H1 (cell line): Measurements from ENCODE around the gene TSEN54. TPM values are rescaled to one million over a fixed set of nuclear protein-coding genes. Genes with fewer than 3 reads are reported as not detected.

Experiments
- CTCF ChIA-PET: fragments of 300-600 bp; sonication (Branson Sonifier 250); formaldehyde crosslinking; loops from one replicate; lab custom pipeline; 2021; ENCODE audit not compliant: partially characterized antibody; lab: Charles Lee
- POLR2A ChIA-PET: fragments of 300-600 bp; sonication (Branson Sonifier 250); formaldehyde crosslinking; loops from one replicate; lab custom pipeline; 2021; ENCODE audit warnings: inconsistent platforms; ENCODE audit not compliant: partially characterized antibody; lab: Charles Lee
- DNase-seq, 2 experiments: peaks; one replicate each; pipeline versions ENCODE4 v3.0.0 to v3.0.0-alpha.2; 2010 to 2022; ENCODE audit warnings: low spot score in 2 of 2, low read depth in 1 of 2, mixed read lengths in 1 of 2
- FAIRE-seq: peaks from 2 replicates; lab custom pipeline; 2011; peaks lifted over from hg19 to GRCh38; lab: Jason Lieb, UNC
- H2AFZ ChIP-seq: 2 replicates; pipeline ENCODE4 v1.8.1; 2012; ENCODE audit warnings: low read length, inconsistent platforms
- H2AK5ac ChIP-seq: 2 replicates; pipeline ENCODE4 v1.6.1; 2013; ENCODE audit warnings: low read depth, low read length
- H2BK120ac ChIP-seq: replicated peaks from 2 replicates; pipeline ENCODE3; 2013; ENCODE audit warnings: low read depth, low read length, inconsistent platforms
- H2BK12ac ChIP-seq: 2 replicates; pipeline ENCODE4 v1.6.1; 2013; ENCODE audit warnings: low read depth, low read length
- H2BK15ac ChIP-seq: 2 replicates; pipeline ENCODE4 v1.6.1; 2013; ENCODE audit warnings: low read length
- H2BK20ac ChIP-seq: 2 replicates; pipeline ENCODE4 v1.6.1; 2013; ENCODE audit warnings: low read length
- H2BK5ac ChIP-seq: 2 replicates; pipeline ENCODE4 v1.6.1; 2013; ENCODE audit warnings: low read depth, low read length
- H3K14ac ChIP-seq: 2 replicates; pipeline ENCODE4 v1.6.1; 2013; ENCODE audit warnings: inconsistent platforms; ENCODE audit not compliant: insufficient read length
- H3K18ac ChIP-seq: 2 replicates; pipeline ENCODE4 v1.6.1; 2013; ENCODE audit warnings: low read length; ENCODE audit errors: extremely low read depth
- H3K23ac ChIP-seq: 2 replicates; pipeline ENCODE4 v1.6.1; 2013; ENCODE audit warnings: inconsistent platforms; ENCODE audit not compliant: insufficient read length
- H3K23me2 ChIP-seq: 2 replicates; pipeline ENCODE4 v1.6.1; 2013; ENCODE audit warnings: low read depth, low read length
- H3K27ac ChIP-seq: 2 replicates; pipeline ENCODE4 v1.6.1; 2011; ENCODE audit warnings: low read depth, low read length, inconsistent platforms
- H3K27me3 ChIP-seq, 4 experiments: replicated peaks in 1 of 4; 1 replicate in 1 of 4; 2 replicates in 3 of 4; pipeline versions ENCODE4 v1.6.1 to v1.8.1; 2011 to 2013; ENCODE audit warnings: low read length in 3 of 4, mild to moderate bottlenecking in 3 of 4, inconsistent platforms in 2 of 4, mixed read lengths in 2 of 4, moderate library complexity in 1 of 4; ENCODE audit not compliant: control insufficient read depth in 3 of 4, insufficient read depth in 3 of 4; ENCODE audit errors: extremely low read depth in 1 of 4
- H3K36me3 ChIP-seq, 4 experiments: 2 replicates each; pipeline versions ENCODE4 v1.6.1 to v1.8.1; 2011 to 2013; ENCODE audit warnings: mild to moderate bottlenecking in 4 of 4, low read length in 3 of 4, moderate library complexity in 2 of 4, control low read depth in 1 of 4, inconsistent platforms in 1 of 4; ENCODE audit not compliant: insufficient read depth in 4 of 4, control insufficient read depth in 2 of 4
- H3K4ac ChIP-seq: replicated peaks from 2 replicates; pipeline ENCODE3; 2013; ENCODE audit warnings: low read length, low read depth, mixed read lengths, inconsistent platforms; ENCODE audit not compliant: insufficient read length
- H3K4me1 ChIP-seq, 4 experiments: replicated peaks in 1 of 4; 1 replicate in 1 of 4; 2 replicates in 3 of 4; pipeline versions ENCODE4 v1.6.1 to v1.8.1; 2011 to 2013; ENCODE audit warnings: low read length in 3 of 4, inconsistent platforms in 2 of 4, mixed read lengths in 1 of 4; ENCODE audit not compliant: insufficient read depth in 4 of 4, control insufficient read depth in 3 of 4
- H3K4me2 ChIP-seq, 2 experiments: 2 replicates each; pipeline versions ENCODE4 v1.6.1 to v1.8.1; 2011 to 2013; ENCODE audit warnings: low read depth in 2 of 2, low read length in 2 of 2, control low read depth in 1 of 2, inconsistent platforms in 1 of 2, mild to moderate bottlenecking in 1 of 2; ENCODE audit not compliant: insufficient read depth in 1 of 2
- H3K4me3 ChIP-seq, 4 experiments: fragments of 200-600, 300-600 bp in 1 of 4; sonication (generic), shearing (Covaris generic), sonication (Bioruptor Twin) in 1 of 4; 2 replicates each; pipeline versions ENCODE4 v1.5.1 to v1.8.1; 2011 to 2016; ENCODE audit warnings: low read length in 4 of 4, low read depth in 3 of 4, control low read depth in 2 of 4, inconsistent platforms in 2 of 4, mild to moderate bottlenecking in 2 of 4, mixed read lengths in 1 of 4, moderate library complexity in 1 of 4; ENCODE audit not compliant: insufficient read depth in 2 of 4; ENCODE audit errors: extremely low read depth in 1 of 4
- H3K56ac ChIP-seq: replicated peaks from 2 replicates; pipeline ENCODE3; 2013; ENCODE audit warnings: low read depth, mild to moderate bottlenecking, mixed read lengths, low read length, inconsistent platforms; ENCODE audit not compliant: insufficient read length
- H3K79me1 ChIP-seq: 2 replicates; pipeline ENCODE4 v1.6.1; 2013; ENCODE audit warnings: low read depth, low read length, control low read depth
- H3K79me2 ChIP-seq, 2 experiments: 2 replicates each; pipeline versions ENCODE4 v1.6.1 to v1.8.1; 2012 to 2013; ENCODE audit warnings: low read length in 2 of 2, mild to moderate bottlenecking in 2 of 2, inconsistent platforms in 1 of 2; ENCODE audit not compliant: insufficient read depth in 2 of 2, control insufficient read depth in 1 of 2
- H3K9ac ChIP-seq, 4 experiments: replicated peaks in 1 of 4; 1 replicate in 1 of 4; 2 replicates in 3 of 4; pipeline versions ENCODE4 v1.6.1 to v1.8.1; 2011 to 2013; ENCODE audit warnings: low read depth in 3 of 4, low read length in 3 of 4, control low read depth in 2 of 4, mild to moderate bottlenecking in 2 of 4, moderate library complexity in 2 of 4, inconsistent platforms in 1 of 4; ENCODE audit errors: extremely low read depth in 1 of 4
- H3K9me3 ChIP-seq, 2 experiments: 2 replicates each; pipeline versions ENCODE4 v1.6.1 to v1.8.1; 2012 to 2013; ENCODE audit warnings: mild to moderate bottlenecking in 2 of 2, moderate library complexity in 2 of 2, control low read depth in 1 of 2, inconsistent platforms in 1 of 2, low read depth in 1 of 2, low read length in 1 of 2, mixed read lengths in 1 of 2; ENCODE audit not compliant: insufficient read depth in 2 of 2
- H4K20me1 ChIP-seq, 2 experiments: replicated peaks in 1 of 2; 2 replicates each; pipeline versions ENCODE3 to v1.8.1; 2011 to 2013; ENCODE audit warnings: inconsistent platforms in 2 of 2, low read length in 2 of 2, mild to moderate bottlenecking in 1 of 2; ENCODE audit not compliant: insufficient read depth in 2 of 2, control insufficient read depth in 1 of 2
- H4K5ac ChIP-seq: 2 replicates; pipeline ENCODE4 v1.6.1; 2013; ENCODE audit warnings: low read length, low read depth, mixed read lengths, inconsistent platforms; ENCODE audit not compliant: insufficient read length
- H4K8ac ChIP-seq: 2 replicates; pipeline ENCODE4 v1.8.0; 2013; ENCODE audit warnings: mild to moderate bottlenecking, moderate library complexity, low read length, inconsistent platforms; ENCODE audit not compliant: insufficient read depth; ENCODE audit errors: extremely low read depth
- H4K91ac ChIP-seq: replicated peaks from 2 replicates; pipeline ENCODE3; 2013; ENCODE audit warnings: low read length, mixed read lengths, inconsistent platforms; ENCODE audit not compliant: insufficient read length
- CBX8 ChIP-seq: fragments of 300-800, 300-1000 bp; sonication (generic); IDR thresholded peaks from 2 replicates; pipeline ENCODE4 v1.7.1; 2016; ENCODE audit warnings: low read depth, low read length, borderline replicate concordance
- GABPA ChIP-seq: IDR thresholded peaks from 2 replicates; pipeline ENCODE4 v1.6.1; 2011; ENCODE audit warnings: mild to moderate bottlenecking, low read length, moderate library complexity, borderline replicate concordance; ENCODE audit not compliant: insufficient read depth
- KDM4A ChIP-seq: IDR thresholded peaks from one replicate; pipeline ENCODE4 v1.7.1; 2012; ENCODE audit warnings: low read depth, mild to moderate bottlenecking, moderate library complexity, low read length, inconsistent platforms; ENCODE audit not compliant: severe bottlenecking
- PHF8 ChIP-seq: fragments of 200-600 bp; sonication (generic); conservative IDR thresholded peaks from 2 replicates; pipeline ENCODE4 v1.7.1; 2012; ENCODE audit warnings: low read depth, mild to moderate bottlenecking, inconsistent platforms, low read length, moderate library complexity
- RAD21 ChIP-seq, 2 experiments: IDR thresholded peaks in 1 of 2; conservative IDR thresholded peaks in 1 of 2; 2 replicates each; pipeline ENCODE4 v1.6.1; 2011; ENCODE audit warnings: low read depth in 2 of 2, low read length in 2 of 2, improper control_type of control experiment in 1 of 2, inconsistent platforms in 1 of 2, mild to moderate bottlenecking in 1 of 2, moderate library complexity in 1 of 2
- SIN3A ChIP-seq, 2 experiments: IDR thresholded peaks in 1 of 2; conservative IDR thresholded peaks in 1 of 2; 2 replicates each; pipeline ENCODE4 v1.6.1; 2011 to 2012; ENCODE audit warnings: low read length in 2 of 2, improper control_type of control experiment in 1 of 2, low read depth in 1 of 2, mild to moderate bottlenecking in 1 of 2
- SIX5 ChIP-seq: IDR thresholded peaks from 2 replicates; pipeline ENCODE4 v1.6.1; 2011; ENCODE audit warnings: mild to moderate bottlenecking, low read depth, low read length
- SP2 ChIP-seq: IDR thresholded peaks from 2 replicates; pipeline ENCODE4 v1.6.1; 2012; ENCODE audit warnings: mild to moderate bottlenecking, low read length, inconsistent platforms
- USF2 ChIP-seq: IDR thresholded peaks from 2 replicates; pipeline ENCODE4 v1.6.1; 2011; ENCODE audit warnings: low read length, improper control_type of control experiment
- YY1 ChIP-seq: IDR thresholded peaks from 2 replicates; pipeline ENCODE4 v1.6.1; 2011; ENCODE audit warnings: low read depth, mild to moderate bottlenecking, low read length
- WGBS, 2 experiments: shearing (Covaris generic) in 1 of 2; methylation state at CpG; one replicate each; pipeline versions ENCODE4 v1.1.6 to v1.1.7; 2013 to 2015; ENCODE audit warnings: low lambda C conversion rate in 2 of 2, mixed read lengths in 2 of 2, inconsistent platforms in 1 of 2, low coverage in 1 of 2, missing lambda C conversion rate in 1 of 2; ENCODE audit not compliant: insufficient replicate concordance in 2 of 2, insufficient coverage in 1 of 2, insufficient read length in 1 of 2; ENCODE audit errors: extremely low coverage in 1 of 2, missing lambda C conversion rate in 1 of 2; 5-methylcytosine and 5-hydroxymethylcytosine counted together
- polyA plus RNA-seq, 7 experiments: library from polyadenylated mRNA; depleted of rRNA in 3 of 7; stranded (reverse) in 5 of 7; unstranded in 2 of 7; fragments of >200 nt in 5 of 7; fragments of 200-250 nt in 2 of 7; gene quantifications; 1 replicate in 5 of 7; 2 replicates in 1 of 7; 4 replicates in 1 of 7; pipeline versions ENCODE4 v1.2.1 to v1.2.3, GENCODE V29; 2011 to 2013; ENCODE audit warnings: missing spikeins in 2 of 7, mixed read lengths in 2 of 7
- total RNA-seq: library from RNA; stranded (reverse); fragmentation: NEBNext Ultra II Directional; extraction: Animal tissue kit (Norgen Biotek cat#: 25700); gene quantifications from 2 replicates; pipeline ENCODE4 v1.2.1, GENCODE V29; 2021

TSEN54 gene
- total and polyA plus RNA-seq, 2 of the 8 experiments (the other 6 are each of a cell fraction or from before 2014, with no cell fraction given), result 43.6 to 60.3 TPM

- Histone ChIP-seq H2BK20ac (no peak overlapping the region), H3K23me2 (no peaks in the 10 kb centered on the region), H3K27ac (no peak overlapping the region), H3K18ac (no peak overlapping the region), H2AK5ac (no peak overlapping the region), H3K36me3 (peaks cover 3 to 15% (median 10%) of the 10 kb centered on the region in 4 experiments), H2BK12ac (no peak overlapping the region), H3K9ac (no peak overlapping the region), H2BK120ac (no peak overlapping the region), H4K20me1 (peaks cover 1 to 4% of the 10 kb centered on the region in 2 experiments), H4K5ac (no peak overlapping the region), H3K4me3 (no peak overlapping the region), H3K23ac (no peak overlapping the region), H2AFZ (no peak overlapping the region), H2BK15ac (no peak overlapping the region), H3K4ac (no peak overlapping the region), H3K14ac (no peak overlapping the region), H3K4me2 (no peak overlapping the region), H3K79me2 (no peaks in the 10 kb centered on the region), H3K79me1 (no peaks in the 10 kb centered on the region), H3K56ac (no peak overlapping the region), H3K9me3 (no peaks in the 10 kb centered on the region), H4K91ac (no peak overlapping the region), H2BK5ac (no peak overlapping the region; the same call in 1 of the 2 replicates), H4K8ac (no peak overlapping the region), H3K27me3 (no peaks in the 10 kb centered on the region), H3K4me1 (no peaks in the 10 kb centered on the region)
- 89% methylated on average over 6 of the region's 7 CpGs; no CpG with 5 or more reads in 1 of the 2 experiments for WGBS, 2 experiments
- FAIRE-seq (no peak), DNase-seq (no peak)
- CTCF ChIA-PET, result interaction anchor here (0.9 to 1.8 kb wide), 4 partner anchors 9 to 61 kb away, joined by 3 to 6 read pairs (median 4); no protein-coding TSS in a partner anchor
- no peak for TF ChIP-seq CBX8
- TF ChIP-seq SP2, result no peak
- no peak for TF ChIP-seq YY1
- no peak for TF ChIP-seq KDM4A
- TF ChIP-seq SIN3A (conservative IDR thresholded peaks at IDR 0.05 in 1 of 2, IDR thresholded peaks at IDR 0.05 in 1 of 2; ENCODE audit: low read depth in 1 of 2, low read length in 2 of 2), result no peak
- no peak for TF ChIP-seq PHF8
- no peak for TF ChIP-seq RAD21 (IDR thresholded peaks at IDR 0.05 in 1 of 2, conservative IDR thresholded peaks at IDR 0.05 in 1 of 2; ENCODE audit: low read depth in 2 of 2, low read length in 2 of 2)
- TF ChIP-seq GABPA, result no peak
- TF ChIP-seq USF2, result no peak
- TF ChIP-seq SIX5, result no peak
- POLR2A ChIA-PET, result interaction anchor here (1.2 kb wide), 1 partner anchor 215 kb away, joined by 3 read pairs; no protein-coding TSS in a partner anchor
These were observed 48.7 kb downstream of the TSEN54 start for GRCh38 chr17:75565066-75565465.
